HCT116 (cell line): ENCODE results near the gene PYCR2. TPM values are rescaled to one million over a fixed set of nuclear protein-coding genes. Genes with fewer than 3 reads are reported as not detected.

ENCODE experiments used
- ATAC-seq: fragments of 200-7000 bp; cut with Tn5 transposase; 2 replicates; pipeline ENCODE4 v1.9.1; 2020; ENCODE audit warnings: mild to moderate bottlenecking, moderate library complexity
- BruUV-seq: library from RNA; stranded (reverse); fragments of 400-500 nt; replicated peaks from 2 replicates; lab custom pipeline; 2021; lab: Mats Ljungman, UMichigan
- CTCF ChIA-PET: fragments of 300-600 bp; sonication (Branson Sonifier 250); formaldehyde crosslinking; loops from one replicate; lab custom pipeline; 2021; ENCODE audit warnings: antibody characterized with exemption; lab: Charles Lee
- POLR2A ChIA-PET: fragments of 300-600, 350-600 bp; sonication (Branson Sonifier 250); formaldehyde crosslinking; loops from one replicate; lab custom pipeline; 2021; ENCODE audit warnings: antibody characterized with exemption; lab: Charles Lee
- RAD21 ChIA-PET, 2 experiments: fragments of 300-600 bp; sonication (Branson Sonifier 250); formaldehyde crosslinking; loops; one replicate each; lab custom pipeline; 2023; ENCODE audit warnings: low total read pairs in 2 of 2; ENCODE audit not compliant: uncharacterized antibody in 2 of 2, unreplicated experiment in 2 of 2, low non-redundant PET in 1 of 2; lab: Charles Lee
- DNase-seq: peaks from one replicate; pipeline ENCODE4 v3.0.0-alpha.2; 2010; ENCODE audit warnings: low read depth, low spot score
- H2AFZ ChIP-seq: fragments of 200-600 bp; shearing (Covaris generic), sonication (generic); 2 replicates; pipeline ENCODE4 v1.6.1; 2017; ENCODE audit warnings: low read depth, mixed run types, mixed read lengths, antibody characterized with exemption, low read length; ENCODE audit not compliant: poor library complexity, severe bottlenecking
- H3K27ac ChIP-seq: 2 replicates; pipeline ENCODE4 v1.5.1; 2012; ENCODE audit warnings: low read depth, low read length
- H3K27me3 ChIP-seq: fragments of 200-600 bp; sonication (generic); 2 replicates; pipeline ENCODE4 v1.6.1; 2016; ENCODE audit warnings: mixed run types, low read length, mixed read lengths; ENCODE audit not compliant: insufficient read depth
- H3K36me3 ChIP-seq, 2 experiments: fragments of 200-500 bp in 1 of 2; fragments of 200-600 bp in 1 of 2; sonication (Bioruptor generic) in 1 of 2; sonication (generic) in 1 of 2; 2 replicates each; pipeline versions ENCODE4 v1.5.1 to v1.6.1; 2014 to 2016; ENCODE audit warnings: low read length in 2 of 2, inconsistent platforms in 1 of 2, mixed read lengths in 1 of 2, mixed run types in 1 of 2; ENCODE audit not compliant: insufficient read depth in 2 of 2, control insufficient read depth in 1 of 2
- H3K4me1 ChIP-seq, 2 experiments: fragments of 200-600 bp in 1 of 2; sonication (generic) in 1 of 2; 2 replicates each; pipeline versions ENCODE4 v1.5.1 to v1.6.1; 2012 to 2017; ENCODE audit warnings: low read length in 2 of 2, inconsistent platforms in 1 of 2, mild to moderate bottlenecking in 1 of 2, mixed read lengths in 1 of 2, mixed run types in 1 of 2, moderate library complexity in 1 of 2; ENCODE audit not compliant: insufficient read depth in 2 of 2, control insufficient read depth in 1 of 2
- H3K4me2 ChIP-seq: fragments of 200-600 bp; sonication (generic); 2 replicates; pipeline ENCODE4 v1.6.1; 2017; ENCODE audit warnings: mixed run types, low read length, mixed read lengths
- H3K4me3 ChIP-seq, 2 experiments: fragments of 200-600 bp in 1 of 2; sonication (generic) in 1 of 2; replicated peaks in 1 of 2; 2 replicates each; pipeline ENCODE4 v1.5.1; 2011 to 2016; ENCODE audit warnings: low read length in 2 of 2, control low read depth in 1 of 2, low read depth in 1 of 2, mild to moderate bottlenecking in 1 of 2, mixed read lengths in 1 of 2, mixed run types in 1 of 2
- H3K79me2 ChIP-seq: fragments of 200-600 bp; sonication (generic); 2 replicates; pipeline ENCODE4 v1.6.1; 2017; ENCODE audit warnings: mild to moderate bottlenecking, mixed run types, low read length, moderate library complexity, mixed read lengths; ENCODE audit not compliant: insufficient read depth
- H3K9ac ChIP-seq: fragments of 200-600 bp; sonication (generic); 2 replicates; pipeline ENCODE4 v1.6.1; 2016; ENCODE audit warnings: low read length, mixed read lengths
- H3K9me2 ChIP-seq: fragments of 200-600 bp; sonication (generic), shearing (Covaris generic); 2 replicates; pipeline ENCODE4 v1.6.1; 2017; ENCODE audit warnings: mixed run types, mild to moderate bottlenecking, moderate library complexity; ENCODE audit not compliant: insufficient read depth
- H3K9me3 ChIP-seq, 2 experiments: fragments of 200-500 bp in 1 of 2; fragments of 200-600 bp in 1 of 2; sonication (Bioruptor generic) in 1 of 2; sonication (generic) in 1 of 2; 2 replicates each; pipeline ENCODE4 v1.6.1; 2014 to 2017; ENCODE audit warnings: low read length in 2 of 2, mixed read lengths in 2 of 2, inconsistent platforms in 1 of 2, low read depth in 1 of 2, mild to moderate bottlenecking in 1 of 2, mixed run types in 1 of 2, moderate library complexity in 1 of 2; ENCODE audit not compliant: control insufficient read depth in 1 of 2, insufficient read depth in 1 of 2
- H4K20me1 ChIP-seq: fragments of 200-600 bp; sonication (generic), shearing (Covaris generic); 2 replicates; pipeline ENCODE4 v1.6.1; 2017; ENCODE audit warnings: mixed run types, mild to moderate bottlenecking, moderate library complexity; ENCODE audit not compliant: insufficient read depth
- CBX3 ChIP-seq: IDR thresholded peaks from 2 replicates; pipeline ENCODE4 v1.6.1; 2012; ENCODE audit warnings: low read depth
- CEBPB ChIP-seq: IDR thresholded peaks from 2 replicates; pipeline ENCODE4 v1.6.1; 2012; ENCODE audit warnings: low read depth
- ELF1 ChIP-seq: IDR thresholded peaks from 2 replicates; pipeline ENCODE4 v1.6.1; 2012; ENCODE audit warnings: low read depth, borderline replicate concordance
- EZH2 ChIP-seq: fragments of 200-600 bp; sonication (generic); IDR thresholded peaks from 2 replicates; pipeline ENCODE4 v1.6.1; 2017; ENCODE audit warnings: antibody characterized with exemption, mixed run types
- FOSL1 ChIP-seq: IDR thresholded peaks from 2 replicates; pipeline ENCODE4 v1.6.1; 2012; ENCODE audit warnings: low read depth
- JUND ChIP-seq: IDR thresholded peaks from 2 replicates; pipeline ENCODE4 v1.6.1; 2012
- MAX ChIP-seq: IDR thresholded peaks from 2 replicates; pipeline ENCODE4 v1.6.1; 2012
- POLR2A ChIP-seq: IDR thresholded peaks from 2 replicates; pipeline ENCODE4 v1.7.0; 2011; ENCODE audit warnings: borderline replicate concordance; ENCODE audit not compliant: insufficient read depth, insufficient read length; ENCODE audit errors: extremely low read depth
- POLR2AphosphoS5 ChIP-seq: IDR thresholded peaks from 2 replicates; pipeline ENCODE4 v1.6.1; 2011; ENCODE audit warnings: mild to moderate bottlenecking, low read depth, low read length, moderate library complexity
- RAD21 ChIP-seq: IDR thresholded peaks from 2 replicates; pipeline ENCODE4 v1.6.1; 2012; ENCODE audit warnings: low read depth, mild to moderate bottlenecking
- SP1 ChIP-seq: IDR thresholded peaks from 2 replicates; pipeline ENCODE4 v1.6.1; 2012; ENCODE audit warnings: low read depth
- SRF ChIP-seq: IDR thresholded peaks from 2 replicates; pipeline ENCODE4 v1.6.1; 2012; ENCODE audit warnings: low read depth
- ZFX ChIP-seq: fragments of 450-650 bp; IDR thresholded peaks from 2 replicates; pipeline ENCODE4 v1.6.1; 2017
- ZNF274 ChIP-seq: fragments of 200-500 bp; sonication (Bioruptor generic); IDR thresholded peaks from 2 replicates; pipeline ENCODE4 v1.6.1; 2014; ENCODE audit warnings: mild to moderate bottlenecking, low read depth, low read length, inconsistent platforms
- intact Hi-C: fragments of 100-400 bp; cut with micrococcal nuclease; formaldehyde crosslinking; loops from 2 replicates; pipeline ENCODE4 v1.10.0; 2022
- total RNA-seq: library from RNA; stranded (reverse); gene quantifications from one replicate; pipeline ENCODE4 v1.2.1, GENCODE V29; 2021; ENCODE audit not compliant: unreplicated experiment
- TF ChIP-seq, protein P1 (sequence below): IDR thresholded peaks from 2 replicates; pipeline ENCODE4 v1.6.1; 2012
- TF ChIP-seq, protein P2 (sequence below): IDR thresholded peaks from 2 replicates; pipeline ENCODE4 v1.6.1; 2011; ENCODE audit warnings: mild to moderate bottlenecking, low read length, moderate library complexity; ENCODE audit not compliant: insufficient replicate concordance; ENCODE audit errors: extremely low read depth

Gene PYCR2
- total RNA-seq, 1 experiment from 2014 or later = 107 TPM

- no peak overlapping the region for H3K27ac ChIP-seq
Measured at GRCh38 chr1:225918280-225918679, 5.8 kb downstream of the PYCR2 start.

GRCh38 chr1:225917536-225917935 lies 6.5 kb downstream of the PYCR2 start:
- Histone ChIP-seq H3K36me3 (peaks cover 16 to 30% of the 10 kb centered on the region in 2 experiments), H3K4me3 (no peak overlapping the region), H3K4me2 (no peak overlapping the region), H3K27ac (no peak overlapping the region), H3K4me1 (peaks cover 3% of the 10 kb centered on the region in 2 experiments), H4K20me1 (no peaks in the 10 kb centered on the region), H2AFZ (no peak overlapping the region), H3K79me2 (peaks cover 10% of the 10 kb centered on the region), H3K9ac (no peak overlapping the region), H3K27me3 (no peaks in the 10 kb centered on the region), H3K9me3 (no peaks in the 10 kb centered on the region), H3K9me2 (no peaks in the 10 kb centered on the region)
- DNase-seq = no peak
- ChIA-PET CTCF (no interaction called here), RAD21 (no interaction called here), POLR2A (no interaction called here)
- intact Hi-C loops = no loop called here
- no peak for TF ChIP-seq POLR2AphosphoS5
- no peak for TF ChIP-seq EZH2
- TF ChIP-seq POLR2A = no peak
- no peak for TF ChIP-seq MAX
- TF ChIP-seq ZFX = no peak
- no peak for TF ChIP-seq JUND
- TF ChIP-seq SP1 = no peak
- TF ChIP-seq, protein P1, sequence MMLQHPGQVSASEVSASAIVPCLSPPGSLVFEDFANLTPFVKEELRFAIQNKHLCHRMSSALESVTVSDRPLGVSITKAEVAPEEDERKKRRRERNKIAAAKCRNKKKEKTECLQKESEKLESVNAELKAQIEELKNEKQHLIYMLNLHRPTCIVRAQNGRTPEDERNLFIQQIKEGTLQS = no peak
- TF ChIP-seq, protein P2, sequence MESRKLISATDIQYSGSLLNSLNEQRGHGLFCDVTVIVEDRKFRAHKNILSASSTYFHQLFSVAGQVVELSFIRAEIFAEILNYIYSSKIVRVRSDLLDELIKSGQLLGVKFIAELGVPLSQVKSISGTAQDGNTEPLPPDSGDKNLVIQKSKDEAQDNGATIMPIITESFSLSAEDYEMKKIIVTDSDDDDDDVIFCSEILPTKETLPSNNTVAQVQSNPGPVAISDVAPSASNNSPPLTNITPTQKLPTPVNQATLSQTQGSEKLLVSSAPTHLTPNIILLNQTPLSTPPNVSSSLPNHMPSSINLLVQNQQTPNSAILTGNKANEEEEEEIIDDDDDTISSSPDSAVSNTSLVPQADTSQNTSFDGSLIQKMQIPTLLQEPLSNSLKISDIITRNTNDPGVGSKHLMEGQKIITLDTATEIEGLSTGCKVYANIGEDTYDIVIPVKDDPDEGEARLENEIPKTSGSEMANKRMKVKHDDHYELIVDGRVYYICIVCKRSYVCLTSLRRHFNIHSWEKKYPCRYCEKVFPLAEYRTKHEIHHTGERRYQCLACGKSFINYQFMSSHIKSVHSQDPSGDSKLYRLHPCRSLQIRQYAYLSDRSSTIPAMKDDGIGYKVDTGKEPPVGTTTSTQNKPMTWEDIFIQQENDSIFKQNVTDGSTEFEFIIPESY = no peak
- no peak for TF ChIP-seq ZNF274
- TF ChIP-seq CEBPB = no peak
- no TSS peak for BruUV-seq
- ATAC-seq = no peak

More at GRCh38 chr1:225918280-225918679, 5.8 kb downstream of the PYCR2 start:
- Histone ChIP-seq H4K20me1 (no peaks in the 10 kb centered on the region), H3K4me2 (no peak overlapping the region), H3K9ac (no peak overlapping the region), H3K4me1 (peaks cover 6 to 10% of the 10 kb centered on the region in 2 experiments), H3K9me2 (no peaks in the 10 kb centered on the region), H3K36me3 (peaks cover 16 to 33% of the 10 kb centered on the region in 2 experiments), H3K79me2 (peaks cover 18% of the 10 kb centered on the region)
- no TSS peak for BruUV-seq
- ChIA-PET POLR2A (no interaction called here), RAD21 (no interaction called here)
- DNase-seq = no peak
- intact Hi-C loops = no loop called here
- TF ChIP-seq, protein P1 = no peak
- TF ChIP-seq, protein P2 = no peak
- TF ChIP-seq ZFX = no peak
- no peak for TF ChIP-seq CBX3
- TF ChIP-seq RAD21 = no peak
- TF ChIP-seq SRF = no peak
- no peak for TF ChIP-seq FOSL1
- no peak for TF ChIP-seq JUND
- TF ChIP-seq ELF1 = no peak
- TF ChIP-seq, all 23 proteins: peak for 0
- H3K4me3 ChIP-seq = no peak overlapping the region
- no peak overlapping the region for H2AFZ ChIP-seq
- ATAC-seq = no peak
- CTCF ChIA-PET = no interaction called here
- H3K9me3 ChIP-seq = no peaks in the 10 kb centered on the region
- H3K27me3 ChIP-seq = no peaks in the 10 kb centered on the region
